Limb (tissue), 2 donors: ENCODE data around the gene SIRPG.
"Not testable (repeated sequence)": the region's sequence is repeated elsewhere in the genome, so short reads cannot be mapped to it uniquely, and the experiment has no call there.

Source experiments
- DNase-seq, 2 donors: peaks; one replicate each; pipeline ENCODE4 v3.0.0-alpha.2; 2016; ENCODE audit errors: extremely low spot score in 2 of 2

SIRPG gene

GRCh38 chr20:1671891-1672669 lies 14.5 kb upstream of the SIRPG start:
- no peak for DNase-seq

GRCh38 chr20:1669304-1669703 lies 11.7 kb upstream of the SIRPG start:
- no peak for DNase-seq

DNA sequence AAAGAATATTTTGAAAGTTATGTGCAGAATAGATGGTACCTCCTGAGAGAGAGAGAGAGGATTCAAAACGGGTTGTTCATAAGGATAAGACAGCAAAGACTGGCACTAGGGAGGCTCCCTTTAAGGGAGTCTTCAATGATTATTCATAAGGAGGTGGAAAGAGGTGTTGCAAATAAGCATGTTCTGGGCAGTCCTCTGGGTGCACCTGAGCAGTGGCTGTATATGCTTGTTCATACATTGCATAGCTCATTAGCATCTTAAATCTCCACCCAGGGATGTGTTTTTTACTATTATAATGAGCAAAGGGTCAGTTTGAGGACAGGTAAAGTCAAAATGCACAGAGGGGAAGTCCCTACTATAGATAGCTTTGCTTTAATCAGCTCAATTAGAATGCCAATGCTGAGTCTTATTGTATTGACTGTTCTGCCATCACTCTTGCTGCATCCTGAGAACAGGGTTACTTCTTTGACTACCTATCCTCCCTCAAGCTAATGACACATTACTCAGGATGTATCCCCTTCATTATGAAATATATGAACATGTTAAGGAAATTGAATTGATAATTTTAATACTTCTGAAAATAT lies 10.0 kb upstream of the SIRPG start:
- no peak for DNase-seq

- DNase-seq: no peak
Measured at GRCh38 chr20:1666802-1667201, 9.2 kb upstream of the SIRPG start.

DNA sequence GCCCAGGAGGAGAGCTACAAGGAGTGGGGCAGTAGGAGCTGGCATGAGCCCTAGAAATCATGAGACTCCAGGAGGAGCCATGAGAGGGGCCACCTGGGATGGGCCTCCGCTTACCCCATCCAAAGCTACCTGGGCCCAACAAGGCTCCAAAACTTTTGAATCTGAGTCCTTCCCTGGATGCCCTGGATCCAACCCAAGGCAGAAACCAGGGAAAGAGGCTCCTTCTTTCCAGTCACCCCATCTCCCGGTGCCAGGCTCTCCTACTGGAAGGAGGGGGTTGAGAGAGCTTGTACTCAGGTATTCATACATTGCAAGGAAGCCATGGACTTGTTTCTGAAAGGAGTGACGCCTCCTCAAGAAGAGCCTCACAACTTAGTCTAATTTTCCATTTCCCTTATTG lies 7.8 kb upstream of the SIRPG start:
- no peak for DNase-seq

DNA sequence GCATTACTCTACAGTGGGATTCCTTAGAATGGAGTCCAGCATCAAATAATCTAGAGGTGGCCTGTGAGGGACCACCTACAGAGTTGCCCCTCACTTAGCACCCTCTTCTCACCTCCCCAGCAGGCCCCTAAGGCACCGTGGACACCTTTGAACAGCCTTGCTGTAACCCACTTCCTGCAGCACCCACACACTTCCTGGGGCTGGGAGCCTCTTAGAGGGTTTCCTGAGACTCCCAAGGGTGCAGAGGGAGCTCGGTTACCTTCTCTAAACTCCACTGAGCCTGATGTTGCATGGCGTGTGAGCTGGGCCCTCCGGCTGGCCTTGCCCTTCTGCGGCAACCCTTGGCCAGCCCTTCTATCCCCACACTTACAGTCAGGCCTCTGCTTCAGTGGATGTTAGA lies 7.3 kb upstream of the SIRPG start:
- no peak for DNase-seq

DNA sequence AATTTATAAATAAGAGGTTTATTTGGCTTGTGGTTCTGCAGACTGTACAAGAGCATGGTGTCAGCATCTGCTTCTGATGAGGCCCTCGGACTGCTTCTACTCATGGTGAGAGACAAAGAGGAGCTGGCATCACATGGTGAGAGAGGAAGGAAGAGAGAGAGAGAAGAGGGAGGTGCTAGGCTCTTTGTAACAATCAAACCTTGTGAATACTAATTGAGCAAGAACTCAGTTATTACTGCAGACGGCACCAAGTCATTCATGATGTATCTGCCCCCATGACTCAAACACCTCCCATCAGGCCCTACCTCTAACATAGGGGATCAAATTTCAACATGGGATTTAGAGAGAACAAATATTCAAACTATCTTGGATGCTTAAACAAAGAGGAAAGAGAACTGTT lies 6.3 kb upstream of the SIRPG start:
- DNase-seq: no peak

DNA sequence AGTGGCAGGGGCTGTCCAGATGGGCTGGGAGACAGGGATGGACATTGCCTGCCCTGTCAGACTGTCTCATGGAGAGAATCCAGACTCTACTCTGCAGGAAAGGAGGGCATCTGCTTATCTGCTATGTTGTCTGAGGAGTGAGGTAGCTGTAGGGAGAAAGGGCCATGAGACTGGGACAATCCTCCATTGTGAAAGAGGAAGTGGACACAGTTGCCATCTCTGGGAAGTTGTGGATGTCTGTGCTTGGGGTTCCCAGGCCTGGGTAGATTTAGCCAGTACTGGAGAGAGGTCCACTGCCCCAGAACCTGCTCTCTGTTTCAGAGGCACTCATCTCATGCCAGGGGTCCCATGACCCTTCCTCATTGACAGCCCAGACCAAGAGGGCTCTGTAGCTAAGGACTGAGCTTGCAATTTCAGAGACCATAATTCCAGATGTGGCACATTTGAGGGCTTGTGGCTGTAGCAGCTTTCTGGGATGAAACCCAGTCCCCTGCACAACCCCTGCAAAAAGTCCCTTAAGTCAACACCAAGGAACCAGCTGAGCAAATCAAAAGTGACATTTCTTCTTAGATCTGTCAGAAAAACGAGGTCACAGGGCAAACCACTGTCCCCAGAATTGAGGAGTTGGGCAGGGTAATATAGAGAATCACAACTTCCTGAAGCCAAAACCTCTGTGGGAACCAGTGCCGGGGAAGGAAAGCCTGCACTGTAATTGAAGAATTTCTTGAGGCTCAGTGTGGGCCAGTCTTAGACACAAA lies 4.1 kb upstream of the SIRPG start:
- DNase-seq: no peak

DNA sequence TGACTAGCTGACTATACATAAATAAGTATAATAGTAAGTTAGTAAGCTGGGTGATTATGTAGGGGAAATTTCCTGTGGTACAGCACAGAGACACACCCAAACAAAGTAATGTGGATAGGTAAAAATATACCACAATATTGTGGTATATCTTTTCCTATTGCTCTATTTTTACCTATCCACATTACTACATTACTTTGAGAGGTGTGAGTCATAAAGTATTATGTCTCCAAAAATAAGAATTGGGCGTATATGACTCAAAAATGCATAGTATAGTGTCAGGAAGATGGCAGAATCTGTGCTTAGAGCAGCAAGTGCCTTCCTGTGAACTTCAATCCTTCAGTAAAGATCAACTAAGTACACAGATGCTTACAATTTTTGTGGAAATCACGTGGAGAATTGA lies 2.7 kb upstream of the SIRPG start:
- no peak for DNase-seq

- no peak for DNase-seq
Measured at GRCh38 chr20:1656844-1657243, 735 bp downstream of the SIRPG start.

DNA sequence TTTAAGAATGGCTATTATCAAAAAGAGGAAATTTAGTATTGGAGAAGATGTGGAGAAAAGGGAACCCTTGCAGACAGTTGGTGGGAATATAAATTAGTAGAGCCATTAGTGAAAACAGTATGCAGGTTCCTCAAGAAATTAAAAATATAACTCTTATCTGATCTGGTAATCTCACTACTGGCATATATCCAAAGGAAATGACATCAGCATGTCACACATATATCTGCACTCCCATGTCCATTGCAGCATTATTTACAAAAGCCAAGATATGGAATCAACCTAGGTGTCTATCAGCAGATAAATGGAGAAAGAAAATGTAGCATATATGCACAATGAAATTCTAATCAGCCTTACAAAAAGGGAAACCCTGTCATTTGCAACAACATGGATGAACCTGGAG lies 2.6 kb downstream of the SIRPG start:
- no peak for DNase-seq

GRCh38 chr20:1652960-1653359 lies 4.6 kb downstream of the SIRPG start:
- DNase-seq: no peak

- no peak for DNase-seq
Measured at GRCh38 chr20:1652104-1652503, 5.5 kb downstream of the SIRPG start.

DNA sequence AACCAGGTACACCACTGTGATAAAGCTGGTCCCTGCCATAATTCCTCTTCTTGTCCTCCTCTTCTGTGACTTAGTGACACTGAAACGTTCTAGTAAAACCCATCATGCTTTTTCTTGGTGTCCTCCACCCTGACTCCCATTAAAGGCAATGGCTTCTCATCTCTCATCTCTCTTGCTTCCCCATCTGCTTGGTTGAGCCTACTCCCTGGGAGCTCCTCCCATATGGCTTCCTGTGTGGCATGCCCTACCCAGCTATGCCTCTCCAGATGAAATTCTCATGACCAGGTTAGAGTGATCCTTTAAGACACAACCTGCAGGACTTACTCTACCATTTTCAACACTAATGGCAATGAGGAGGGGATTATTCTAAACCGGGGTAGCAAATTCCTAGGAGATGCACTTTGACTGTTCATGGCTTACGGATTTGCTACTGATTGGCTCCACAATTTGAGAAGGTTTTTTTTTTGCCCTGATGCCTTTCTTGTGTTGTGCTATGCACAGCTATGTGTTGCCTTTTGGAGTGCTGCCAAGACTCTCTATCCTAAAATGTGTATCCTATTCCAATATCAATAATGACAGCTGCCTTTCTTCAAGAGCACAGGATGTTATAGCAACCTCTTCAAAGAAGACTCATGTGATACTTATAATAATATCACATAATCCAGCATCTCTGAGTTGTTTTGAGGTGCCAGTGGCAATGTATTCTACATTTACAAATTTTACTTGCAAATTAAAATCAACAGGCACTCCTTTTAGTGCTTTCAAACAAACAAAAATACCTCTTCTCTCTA lies 6.1 kb downstream of the SIRPG start:
- no peak for DNase-seq

GRCh38 chr20:1648101-1648500 lies 9.5 kb downstream of the SIRPG start:
- DNase-seq: no peak

- DNase-seq: no peak
Measured at GRCh38 chr20:1646975-1647431, 10.6 kb downstream of the SIRPG start.

GRCh38 chr20:1644101-1644962 lies 13.2 kb downstream of the SIRPG start:
- DNase-seq: no peak

- not testable (repeated sequence) for DNase-seq
Measured at GRCh38 chr20:1638643-1639042, 18.9 kb downstream of the SIRPG start.

DNA sequence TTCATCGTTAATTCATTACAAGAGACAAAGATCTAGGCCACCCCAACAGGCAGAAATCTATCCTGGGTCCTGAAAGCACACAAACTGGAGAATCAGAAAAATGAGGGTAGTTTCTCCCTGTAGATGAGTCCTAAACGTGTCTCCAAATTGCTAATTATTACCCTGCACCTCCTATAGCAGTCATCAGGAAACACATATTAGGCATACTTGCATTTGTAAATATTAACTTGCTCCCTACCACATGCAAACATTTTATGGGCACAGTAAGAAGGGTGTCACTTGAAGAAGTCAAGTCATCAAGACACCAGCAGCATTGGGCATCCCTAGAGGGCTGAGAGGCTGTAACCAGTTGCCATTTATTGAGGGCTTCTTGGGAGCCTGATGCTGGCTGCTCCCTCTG lies 19.8 kb downstream of the SIRPG start:
- DNase-seq: no peak

- no peak for DNase-seq
Measured at GRCh38 chr20:1637226-1637625, 20.4 kb downstream of the SIRPG start.

DNA sequence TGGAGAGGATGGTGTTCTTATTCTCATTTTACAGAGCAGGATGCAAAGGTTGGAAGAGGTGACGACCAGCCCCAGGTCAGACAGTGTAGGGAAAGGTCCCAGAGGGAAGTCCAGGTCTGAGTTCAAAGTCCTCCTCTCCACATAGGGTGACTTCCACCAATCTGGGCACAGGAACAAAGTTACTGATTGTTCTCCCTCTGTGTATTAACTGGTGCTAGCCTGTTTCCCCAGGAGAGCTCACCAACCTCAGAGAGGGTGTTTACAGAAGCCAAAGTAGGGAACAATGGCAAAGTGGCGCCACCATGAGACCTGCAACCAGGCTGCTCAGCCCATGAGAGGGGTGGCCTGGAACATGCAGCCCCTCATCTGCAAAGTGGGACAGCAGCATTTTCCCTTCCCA lies 21.0 kb downstream of the SIRPG start:
- no peak for DNase-seq
